CD4-positive, alpha-beta T cell (primary cell): ENCODE measurements around the gene ITGB8. TPM values are rescaled to one million over a fixed set of nuclear protein-coding genes. Genes with fewer than 3 reads are reported as not detected.

Experiments
- ATAC-seq: fragments of 200-7000 bp; cut with Tn5 transposase; one replicate; pipeline ENCODE4 v1.10.0; 2022; ENCODE audit warnings: mild to moderate bottlenecking; ENCODE audit not compliant: poor library complexity
- CTCF ChIA-PET: fragments of 350-600 bp; sonication (Branson Sonifier 250); formaldehyde crosslinking; loops from one replicate; lab custom pipeline; 2021; ENCODE audit warnings: antibody characterized with exemption, inconsistent platforms; lab: Charles Lee
- POLR2A ChIA-PET: fragments of 350-600 bp; sonication (Branson Sonifier 250); formaldehyde crosslinking; loops from one replicate; lab custom pipeline; 2021; ENCODE audit warnings: antibody characterized with exemption, inconsistent platforms; lab: Charles Lee
- DNase-seq, 14 experiments: peaks; one replicate each; pipeline ENCODE4 v3.0.0-alpha.2; 2013 to 2020; ENCODE audit warnings: mixed read lengths in 2 of 14
- H3K27ac ChIP-seq, 2 donors: one replicate each; pipeline versions ENCODE4 v1.5.1 to v1.7.0; 2013; ENCODE audit warnings: low read length in 2 of 2, low read depth in 1 of 2, mild to moderate bottlenecking in 1 of 2
- H3K27me3 ChIP-seq, 2 experiments: 1 replicate in 1 of 2; 2 replicates in 1 of 2; pipeline versions ENCODE4 v1.6.1 to v1.7.0; 2013; ENCODE audit warnings: low read length in 2 of 2, control low read depth in 1 of 2, mild to moderate bottlenecking in 1 of 2, moderate library complexity in 1 of 2; ENCODE audit not compliant: insufficient read depth in 2 of 2, control insufficient read depth in 1 of 2
- H3K36me3 ChIP-seq: one replicate; pipeline ENCODE4 v1.6.1; 2013; ENCODE audit warnings: low read length, control low read depth; ENCODE audit not compliant: insufficient read depth
- H3K4me1 ChIP-seq: one replicate; pipeline ENCODE4 v1.6.1; 2013; ENCODE audit warnings: low read length, control low read depth; ENCODE audit not compliant: insufficient read depth
- H3K4me3 ChIP-seq: one replicate; pipeline ENCODE4 v1.5.1; 2013; ENCODE audit warnings: mild to moderate bottlenecking, low read length, moderate library complexity
- H3K9me3 ChIP-seq, 2 experiments: 1 replicate in 1 of 2; 2 replicates in 1 of 2; pipeline versions ENCODE4 v1.6.1 to v1.7.0; 2013; ENCODE audit warnings: low read length in 2 of 2, mild to moderate bottlenecking in 2 of 2, control low read depth in 1 of 2, moderate library complexity in 1 of 2; ENCODE audit not compliant: control insufficient read depth in 1 of 2, insufficient read depth in 1 of 2
- H3K27ac Mint-ChIP-seq: one replicate; pipeline ENCODE4 v1.8.0; 2020; ENCODE audit warnings: mixed read lengths
- H3K27me3 Mint-ChIP-seq: one replicate; pipeline ENCODE4 v1.8.0; 2021; ENCODE audit warnings: mixed read lengths
- H3K36me3 Mint-ChIP-seq: one replicate; pipeline ENCODE4 v1.8.0; 2021; ENCODE audit warnings: low read depth, mixed read lengths
- H3K4me1 Mint-ChIP-seq: one replicate; pipeline ENCODE4 v1.8.0; 2021; ENCODE audit warnings: low read depth, mixed read lengths
- H3K4me3 Mint-ChIP-seq: one replicate; pipeline ENCODE4 v1.8.0; 2020; ENCODE audit warnings: mild to moderate bottlenecking, mixed read lengths
- H3K9me3 Mint-ChIP-seq: one replicate; pipeline ENCODE4 v1.8.0; 2020; ENCODE audit warnings: mixed read lengths
- CTCF ChIP-seq: fragments of 200-600 bp; IDR thresholded peaks from one replicate; pipeline ENCODE4 v1.8.0; 2022; ENCODE audit warnings: antibody characterized with exemption, mild to moderate bottlenecking
- intact Hi-C, 2 experiments: fragments of 100-400 bp; cut with DNase I in 1 of 2; cut with micrococcal nuclease in 1 of 2; formaldehyde crosslinking; loops; one replicate each; pipeline versions ENCODE4 v1.15.1 to v1.9.0; 2023 to 2025; cut with DNase I, micrococcal nuclease
- total RNA-seq, 174 experiments: library from RNA in 2 of 174; stranded (reverse) in 2 of 174; gene quantifications; one replicate each; pipeline ENCODE4 v1.2.3 and lab custom pipeline; 2021 to 2026

ITGB8 gene
- total RNA-seq, 2 experiments from 2014 or later = not detected

GRCh38 chr7:20316706-20317105 lies 14.0 kb upstream of the ITGB8 start:
- Mint-ChIP-seq H3K36me3 (no peaks in the 10 kb centered on the region), H3K27ac (no peak overlapping the region), H3K27me3 (no peaks in the 10 kb centered on the region), H3K4me1 (no peaks in the 10 kb centered on the region), H3K9me3 (no peaks in the 10 kb centered on the region), H3K4me3 (no peak overlapping the region)
- Histone ChIP-seq H3K4me3 (no peak overlapping the region), H3K4me1 (no peaks in the 10 kb centered on the region), H3K36me3 (no peaks in the 10 kb centered on the region), H3K27me3 (no peaks in the 10 kb centered on the region), H3K27ac (no peak overlapping the region), H3K9me3 (no peaks in the 10 kb centered on the region)
- intact Hi-C loops = no loop called here
- no peak for DNase-seq
- CTCF ChIA-PET = interaction anchor here (0.6 kb wide), 1 partner anchor 92 kb away, joined by 4 read pairs; no protein-coding TSS in a partner anchor
- no peak for ATAC-seq
- POLR2A ChIA-PET = no interaction called here
- TF ChIP-seq CTCF = no peak

- no peak for ATAC-seq
- intact Hi-C loops = no loop called here
- no peak for TF ChIP-seq CTCF
- no peak overlapping the region for H3K4me3 Mint-ChIP-seq
- H3K4me1 Mint-ChIP-seq = no peaks in the 10 kb centered on the region
- Histone ChIP-seq H3K27me3 (no peaks in the 10 kb centered on the region), H3K27ac (no peak overlapping the region), H3K36me3 (no peaks in the 10 kb centered on the region), H3K4me3 (no peak overlapping the region), H3K9me3 (no peaks in the 10 kb centered on the region), H3K4me1 (no peaks in the 10 kb centered on the region)
- no peaks in the 10 kb centered on the region for H3K36me3 Mint-ChIP-seq
- H3K27me3 Mint-ChIP-seq = no peaks in the 10 kb centered on the region
- no peak for DNase-seq
- no peaks in the 10 kb centered on the region for H3K9me3 Mint-ChIP-seq
- ChIA-PET CTCF (no interaction called here), POLR2A (no interaction called here)
- no peak overlapping the region for H3K27ac Mint-ChIP-seq
These were observed 13.3 kb upstream of the ITGB8 start for GRCh38 chr7:20317413-20317812.

GRCh38 chr7:20318933-20319332 lies 11.8 kb upstream of the ITGB8 start:
- POLR2A ChIA-PET = no interaction called here
- H3K9me3 Mint-ChIP-seq = no peaks in the 10 kb centered on the region
- no peak overlapping the region for H3K4me3 Mint-ChIP-seq
- no peaks in the 10 kb centered on the region for H3K4me1 ChIP-seq
- H3K36me3 ChIP-seq = no peaks in the 10 kb centered on the region
- CTCF ChIA-PET = no interaction called here
- H3K27ac ChIP-seq = no peak overlapping the region
- no peaks in the 10 kb centered on the region for H3K27me3 ChIP-seq
- H3K27ac Mint-ChIP-seq = no peak overlapping the region
- H3K36me3 Mint-ChIP-seq = no peaks in the 10 kb centered on the region
- no peaks in the 10 kb centered on the region for H3K27me3 Mint-ChIP-seq
- H3K9me3 ChIP-seq = no peaks in the 10 kb centered on the region
- H3K4me1 Mint-ChIP-seq = no peaks in the 10 kb centered on the region
- no peak overlapping the region for H3K4me3 ChIP-seq
- no peak for TF ChIP-seq CTCF
- intact Hi-C loops = no loop called here
- no peak for DNase-seq
- ATAC-seq = no peak
